ENCODE results near the gene HTRA3.

HTRA3 gene

GRCh38 chr4:8282134-8282641 lies 12.6 kb downstream of the HTRA3 start (continued):
- TF ChIP-seq PATZ1 (CRISPR knock-in tag; IDR thresholded peaks at IDR 0.05; ENCODE audit: borderline replicate concordance) (no peak), ZNF70 (CRISPR knock-in tag; IDR thresholded peaks at IDR 0.05) (no peak), TCF4 (CRISPR knock-in tag; IDR thresholded peaks at IDR 0.05; ENCODE audit: borderline replicate concordance) (no peak), ZFP30 (CRISPR knock-in tag; IDR thresholded peaks at IDR 0.05) (no peak)

GRCh38 chr4:8282742-8283141 lies 13.2 kb downstream of the HTRA3 start:
- TF ChIP-seq PATZ1 (CRISPR knock-in tag; IDR thresholded peaks at IDR 0.05; ENCODE audit: borderline replicate concordance), result no peak
- TF ChIP-seq BACH2 (CRISPR knock-in tag; IDR thresholded peaks at IDR 0.05; ENCODE audit: borderline replicate concordance), result no peak
- no peak for TF ChIP-seq GLIS3 (CRISPR knock-in tag; IDR thresholded peaks at IDR 0.05)
- no peak for TF ChIP-seq SNAI2 (CRISPR knock-in tag; IDR thresholded peaks at IDR 0.05)
- TF ChIP-seq PPARA (CRISPR knock-in tag; IDR thresholded peaks at IDR 0.05; ENCODE audit: borderline replicate concordance), result no peak
- no peak for TF ChIP-seq POU6F1 (CRISPR knock-in tag; IDR thresholded peaks at IDR 0.05; ENCODE audit: borderline replicate concordance, low read depth)
- no peak for TF ChIP-seq RARB (CRISPR knock-in tag; IDR thresholded peaks at IDR 0.05)
- TF ChIP-seq OSR1 (CRISPR knock-in tag; IDR thresholded peaks at IDR 0.05), result no peak
- no peak for TF ChIP-seq ZFP3 (CRISPR knock-in tag; IDR thresholded peaks at IDR 0.05)
- TF ChIP-seq ZC3H10 (CRISPR knock-in tag; IDR thresholded peaks at IDR 0.05), result no peak
- no peak for TF ChIP-seq TOX (CRISPR knock-in tag; IDR thresholded peaks at IDR 0.05; ENCODE audit: borderline replicate concordance)
- TF ChIP-seq ZFP30 (CRISPR knock-in tag; IDR thresholded peaks at IDR 0.05), result no peak
- no peak for TF ChIP-seq CREB5 (CRISPR knock-in tag; IDR thresholded peaks at IDR 0.05; ENCODE audit: low read depth)
- TF ChIP-seq ISL1 (CRISPR knock-in tag; IDR thresholded peaks at IDR 0.05), result no peak
- no peak for TF ChIP-seq CSRNP3 (CRISPR knock-in tag; IDR thresholded peaks at IDR 0.05)
- TF ChIP-seq TCF4 (CRISPR knock-in tag; IDR thresholded peaks at IDR 0.05; ENCODE audit: borderline replicate concordance), result no peak
- ATAC-seq, result no peak

GRCh38 chr4:8283161-8283560 lies 13.6 kb downstream of the HTRA3 start:
- no peak for ATAC-seq

GRCh38 chr4:8283631-8284121 lies 14.1 kb downstream of the HTRA3 start:
- no peak for TF ChIP-seq TSHZ2 (CRISPR knock-in tag; IDR thresholded peaks at IDR 0.05)
- TF ChIP-seq ZNF8 (CRISPR knock-in tag; IDR thresholded peaks at IDR 0.05), result no peak
- TF ChIP-seq CREB5 (CRISPR knock-in tag; IDR thresholded peaks at IDR 0.05; ENCODE audit: low read depth), result no peak
- TF ChIP-seq RARB (CRISPR knock-in tag; IDR thresholded peaks at IDR 0.05), result no peak
- no peak for TF ChIP-seq CSDC2 (CRISPR knock-in tag; IDR thresholded peaks at IDR 0.05)
- no peak for ATAC-seq

More at GRCh38 chr4:8283161-8283560, 13.6 kb downstream of the HTRA3 start:
- TF ChIP-seq ZNF70 (CRISPR knock-in tag; IDR thresholded peaks at IDR 0.05) (no peak), ZFP3 (CRISPR knock-in tag; IDR thresholded peaks at IDR 0.05) (no peak), ZFP30 (CRISPR knock-in tag; IDR thresholded peaks at IDR 0.05) (no peak), ZC3H10 (CRISPR knock-in tag; IDR thresholded peaks at IDR 0.05) (no peak), OSR1 (CRISPR knock-in tag; IDR thresholded peaks at IDR 0.05) (no peak)

Measured in SK-N-SH treated with all-trans-retinoic acid at 6 μM for 48 hours (cell line).